Mucosa of stomach (tissue), 1 donor: ENCODE measurements around the gene TMPRSS6.

ENCODE experiments used
- H3K27me3 ChIP-seq: one replicate; pipeline ENCODE4 v1.7.0; 2013; ENCODE audit warnings: mild to moderate bottlenecking, low read length; ENCODE audit not compliant: control insufficient read depth, insufficient read depth
- H3K36me3 ChIP-seq: one replicate; pipeline ENCODE4 v1.7.0; 2013; ENCODE audit warnings: low read length; ENCODE audit not compliant: control insufficient read depth, insufficient read depth
- H3K4me1 ChIP-seq: one replicate; pipeline ENCODE4 v1.7.0; 2013; ENCODE audit warnings: mild to moderate bottlenecking, low read length; ENCODE audit not compliant: control insufficient read depth, insufficient read depth
- H3K4me3 ChIP-seq: one replicate; pipeline ENCODE4 v1.7.0; 2013; ENCODE audit warnings: low read length
- H3K9ac ChIP-seq: one replicate; pipeline ENCODE4 v1.7.0; 2013; ENCODE audit warnings: mild to moderate bottlenecking, low read length, moderate library complexity
- H3K9me3 ChIP-seq: one replicate; pipeline ENCODE4 v1.7.0; 2013; ENCODE audit warnings: mild to moderate bottlenecking, low read length, moderate library complexity; ENCODE audit not compliant: control insufficient read depth
- donor health status: Pancreatic carcinoma.

The TMPRSS6 gene

DNA sequence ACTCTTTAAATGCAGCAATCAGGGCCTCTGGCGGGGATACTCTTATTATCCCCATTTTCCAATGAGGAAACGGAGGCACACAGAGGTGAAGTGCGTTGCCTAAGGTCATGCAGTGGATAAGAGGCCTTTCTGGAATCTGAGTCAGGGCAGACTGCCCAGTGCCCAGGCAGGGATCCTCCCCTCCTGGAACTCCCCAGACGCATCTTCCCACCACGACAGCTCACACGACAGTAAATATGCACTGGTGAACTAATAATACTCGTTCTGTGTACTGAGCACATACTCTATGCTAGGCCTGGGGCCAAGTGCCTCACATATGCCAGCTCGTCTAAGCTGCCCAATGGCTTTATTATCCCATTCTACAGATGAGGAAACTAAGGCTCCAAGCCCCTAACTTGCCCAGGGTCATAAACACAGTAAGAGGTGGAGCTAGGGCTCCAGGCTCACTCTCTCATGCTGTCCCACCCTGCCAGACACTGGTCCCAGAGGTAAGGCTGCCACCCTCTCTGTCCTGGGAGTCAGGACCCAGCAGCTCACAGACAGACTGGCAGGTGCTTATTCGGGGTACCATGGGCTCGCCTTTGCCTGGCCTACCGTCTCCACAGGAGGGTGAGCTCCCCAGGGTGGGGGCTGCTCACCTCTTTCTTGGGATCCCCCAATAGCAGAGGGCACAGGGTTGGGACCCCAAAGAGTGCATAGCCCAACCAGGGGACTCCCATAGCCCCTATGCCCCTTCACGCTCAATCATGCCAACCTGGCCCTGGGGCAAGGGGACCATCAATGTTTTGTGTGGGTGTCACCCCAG, 37.9 kb upstream of the TMPRSS6 start:
- H3K9ac ChIP-seq = no peak overlapping the region
- H3K4me3 ChIP-seq = no peak overlapping the region

DNA sequence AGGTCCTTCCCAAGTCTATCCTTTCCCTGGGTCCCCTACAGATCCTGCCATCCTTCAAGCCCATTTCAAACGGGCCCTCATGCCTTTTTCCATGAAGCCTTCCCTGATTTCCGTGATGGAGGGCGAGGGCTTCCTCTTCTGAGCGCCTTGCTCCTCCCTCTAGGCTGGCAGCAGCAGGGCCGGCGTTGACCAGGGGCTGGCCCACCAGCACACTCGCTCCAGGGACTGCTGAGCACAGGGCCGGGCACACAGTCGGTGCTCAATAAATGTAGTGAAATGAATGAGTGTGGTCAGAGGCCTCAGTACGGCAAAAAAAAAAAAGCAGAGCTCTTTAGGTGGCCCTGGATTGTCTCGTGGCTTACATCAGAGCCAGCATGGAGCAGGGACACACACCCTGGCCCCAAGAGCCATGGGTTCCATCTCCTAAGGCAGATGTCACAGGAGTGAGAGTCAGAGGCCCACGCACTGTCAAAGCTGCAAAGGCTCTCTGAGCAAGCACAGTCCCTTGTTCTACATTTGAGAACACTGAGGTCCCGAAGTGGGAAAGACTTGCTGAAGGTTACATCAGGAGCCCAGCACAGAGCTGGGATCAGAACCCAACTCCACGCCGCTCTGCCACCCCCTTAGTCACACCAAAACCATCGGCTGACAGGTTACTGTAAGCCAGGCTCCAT, 37.1 kb upstream of the TMPRSS6 start:
- Histone ChIP-seq H3K4me3 (no peak overlapping the region), H3K9me3 (no peaks in the 10 kb centered on the region), H3K9ac (no peak overlapping the region), H3K27me3 (peaks cover 15% of the 10 kb centered on the region), H3K36me3 (no peaks in the 10 kb centered on the region), H3K4me1 (no peaks in the 10 kb centered on the region)

More for the DNA sequence above, 37.9 kb upstream of the TMPRSS6 start:
- H3K4me1 ChIP-seq = no peaks in the 10 kb centered on the region
- H3K9me3 ChIP-seq = no peaks in the 10 kb centered on the region
- H3K36me3 ChIP-seq = no peaks in the 10 kb centered on the region
- peaks cover 15% of the 10 kb centered on the region for H3K27me3 ChIP-seq

DNA sequence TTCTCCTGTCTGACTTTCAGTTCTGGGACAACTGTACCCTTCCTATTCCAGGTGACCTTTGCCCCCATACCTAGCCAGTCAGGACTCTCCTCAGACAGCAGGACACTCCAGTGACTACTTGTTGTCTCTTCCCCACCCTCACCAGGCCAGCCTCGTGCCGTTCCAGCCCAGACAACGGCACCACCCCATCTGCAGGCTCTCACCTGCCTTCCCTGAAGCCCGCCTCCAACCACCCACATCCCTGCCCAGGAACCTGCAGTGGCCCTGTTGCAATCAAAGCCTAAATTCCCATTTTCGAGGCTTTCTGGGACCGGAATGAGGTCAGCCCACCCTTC, 36.5 kb upstream of the TMPRSS6 start:
- H3K4me1 ChIP-seq = no peaks in the 10 kb centered on the region
- no peak overlapping the region for H3K9ac ChIP-seq
- H3K36me3 ChIP-seq = no peaks in the 10 kb centered on the region
- H3K27me3 ChIP-seq = peaks cover 15% of the 10 kb centered on the region
- H3K9me3 ChIP-seq = no peaks in the 10 kb centered on the region
- H3K4me3 ChIP-seq = no peak overlapping the region

DNA sequence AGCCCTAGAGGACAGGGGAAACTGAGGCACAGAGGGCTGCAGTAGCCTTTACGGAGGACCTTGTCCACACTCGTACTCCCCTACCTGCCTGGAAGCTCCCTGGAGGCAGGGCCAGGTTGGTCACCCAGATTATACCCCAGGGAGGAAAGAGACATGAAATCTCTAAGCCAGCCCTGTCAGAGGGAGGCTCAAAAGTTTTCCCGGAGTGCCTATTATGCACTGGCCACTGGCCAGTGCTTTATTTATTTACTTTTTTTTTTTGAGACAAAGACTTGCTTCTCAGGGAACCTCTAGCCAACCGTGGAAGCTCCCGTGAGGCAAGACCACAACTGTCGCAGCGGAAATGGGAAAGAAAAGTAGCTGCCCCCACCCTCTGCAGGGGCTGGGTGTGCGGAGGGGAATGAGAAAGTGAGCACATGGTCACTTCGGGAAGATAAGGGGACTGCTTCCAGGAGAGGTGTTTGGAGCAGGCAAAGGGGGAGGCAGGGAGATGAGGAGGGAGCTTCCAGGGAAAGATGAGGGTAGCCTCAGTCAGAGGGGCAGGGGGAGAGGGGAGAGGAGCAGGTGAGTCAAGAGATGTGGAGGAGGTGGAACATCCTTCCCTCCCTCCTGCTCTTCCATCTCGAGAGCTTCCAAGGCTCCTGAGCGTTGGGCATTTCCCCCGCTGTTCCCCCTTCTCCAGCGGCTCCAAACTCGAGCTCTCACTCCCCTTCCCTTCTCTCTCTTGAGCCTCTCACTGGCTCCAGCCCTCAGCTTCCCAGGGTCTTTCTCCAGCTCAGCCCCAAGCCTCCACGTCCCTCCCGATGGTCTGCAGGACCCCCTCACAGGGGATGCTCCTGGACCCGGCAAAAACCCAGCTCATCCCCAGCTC, 35.9 kb upstream of the TMPRSS6 start:
- Histone ChIP-seq H3K9me3 (no peaks in the 10 kb centered on the region), H3K36me3 (no peaks in the 10 kb centered on the region), H3K4me1 (no peaks in the 10 kb centered on the region), H3K27me3 (peaks cover 15% of the 10 kb centered on the region), H3K9ac (no peak overlapping the region), H3K4me3 (no peak overlapping the region)

GRCh38 chr22:37144180-37144554, 34.7 kb upstream of the TMPRSS6 start:
- no peak overlapping the region for H3K4me3 ChIP-seq
- H3K27me3 ChIP-seq = peaks cover 15% of the 10 kb centered on the region
- no peaks in the 10 kb centered on the region for H3K9me3 ChIP-seq
- no peaks in the 10 kb centered on the region for H3K4me1 ChIP-seq
- no peak overlapping the region for H3K9ac ChIP-seq
- H3K36me3 ChIP-seq = no peaks in the 10 kb centered on the region

- Histone ChIP-seq H3K4me3 (no peak overlapping the region), H3K4me1 (no peaks in the 10 kb centered on the region), H3K9me3 (no peaks in the 10 kb centered on the region), H3K27me3 (peaks cover 11% of the 10 kb centered on the region), H3K9ac (no peak overlapping the region), H3K36me3 (no peaks in the 10 kb centered on the region)
Observed at GRCh38 chr22:37141971-37142370, 32.5 kb upstream of the TMPRSS6 start.

DNA sequence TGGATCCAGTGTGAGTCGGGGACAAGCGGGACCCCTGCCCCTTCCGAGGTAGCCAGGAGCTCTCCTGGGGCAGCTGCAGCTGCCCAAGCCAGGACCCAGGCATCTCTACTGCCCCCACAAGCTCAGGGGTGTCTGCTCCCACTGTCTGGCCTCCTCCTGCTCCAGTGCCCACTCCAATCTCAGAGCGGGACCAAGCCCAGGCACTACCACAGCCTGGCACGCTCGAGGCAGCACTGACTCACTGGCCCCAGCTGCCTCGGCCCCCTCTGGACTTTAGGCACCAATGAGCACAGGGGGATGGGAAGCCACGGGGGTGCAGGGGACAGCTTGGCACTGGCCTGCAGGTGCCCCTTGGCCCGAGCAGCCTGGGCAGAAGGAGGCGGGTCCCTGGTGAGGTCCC, 32.0 kb upstream of the TMPRSS6 start:
- no peaks in the 10 kb centered on the region for H3K9me3 ChIP-seq
- no peak overlapping the region for H3K9ac ChIP-seq
- H3K4me1 ChIP-seq = no peaks in the 10 kb centered on the region
- H3K27me3 ChIP-seq = peaks cover 11% of the 10 kb centered on the region
- no peak overlapping the region for H3K4me3 ChIP-seq
- no peaks in the 10 kb centered on the region for H3K36me3 ChIP-seq

GRCh38 chr22:37140686-37141323, 31.3 kb upstream of the TMPRSS6 start:
- Histone ChIP-seq H3K36me3 (no peaks in the 10 kb centered on the region), H3K9me3 (no peaks in the 10 kb centered on the region), H3K4me3 (no peak overlapping the region), H3K4me1 (no peaks in the 10 kb centered on the region), H3K9ac (no peak overlapping the region), H3K27me3 (peaks cover 9% of the 10 kb centered on the region)

DNA sequence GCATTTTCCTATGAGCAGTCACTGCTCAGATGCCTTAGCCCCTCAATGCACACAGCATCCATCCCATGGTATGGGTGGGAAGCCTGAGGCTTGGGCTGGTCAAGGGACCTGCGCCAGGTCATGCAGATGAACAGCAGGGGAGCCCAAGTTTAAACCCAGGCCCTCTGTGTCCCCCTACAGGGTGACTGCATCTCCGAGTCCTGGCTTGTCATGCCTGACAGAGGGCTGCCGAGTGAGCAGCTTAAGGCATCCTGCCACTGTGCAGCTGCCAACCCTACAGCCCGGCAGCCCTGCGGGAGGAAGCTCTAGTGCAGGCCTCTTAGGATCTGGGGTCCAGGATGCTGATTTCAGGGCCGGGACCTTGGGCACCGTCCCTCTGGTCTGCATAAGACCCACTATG, 30.2 kb upstream of the TMPRSS6 start:
- no peaks in the 10 kb centered on the region for H3K27me3 ChIP-seq
- H3K9me3 ChIP-seq = no peaks in the 10 kb centered on the region
- H3K9ac ChIP-seq = no peak overlapping the region
- H3K36me3 ChIP-seq = no peaks in the 10 kb centered on the region
- H3K4me1 ChIP-seq = no peaks in the 10 kb centered on the region
- no peak overlapping the region for H3K4me3 ChIP-seq

DNA sequence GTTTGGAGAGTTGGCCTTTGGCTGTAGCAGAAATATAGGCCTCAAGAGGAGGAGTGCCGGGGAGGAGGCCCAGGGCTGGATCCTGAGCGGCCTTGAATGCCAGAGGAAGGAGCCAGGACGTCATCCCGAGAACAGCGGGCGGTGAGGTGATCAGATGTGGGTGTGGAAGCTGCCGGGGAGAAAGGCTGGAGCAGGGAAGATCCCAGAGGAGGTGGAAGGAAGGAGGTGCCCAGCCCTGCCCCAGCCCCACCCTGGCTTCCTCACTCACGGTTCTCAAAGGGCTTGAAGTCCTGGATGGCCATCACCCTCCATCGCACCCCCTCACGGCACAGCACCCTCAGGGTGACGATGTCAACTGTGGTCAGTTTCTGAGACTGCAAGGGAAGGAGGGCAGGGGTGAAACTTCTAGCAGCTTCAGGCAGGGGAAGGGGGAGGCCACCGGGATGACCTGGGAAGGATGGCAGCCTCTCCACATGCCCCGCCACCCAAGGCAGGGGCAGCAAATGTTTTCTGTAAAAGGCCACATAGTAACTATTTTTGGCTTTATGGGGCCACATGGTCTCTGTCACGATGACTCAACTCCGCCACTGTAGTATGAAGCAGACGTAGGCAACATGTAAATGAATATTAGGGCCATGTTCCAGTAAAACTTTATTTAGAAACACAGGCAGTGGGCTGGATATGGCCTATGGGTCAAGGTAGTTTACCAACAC, 29.5 kb upstream of the TMPRSS6 start:
- no peak overlapping the region for H3K4me3 ChIP-seq
- H3K27me3 ChIP-seq = no peaks in the 10 kb centered on the region
- H3K9ac ChIP-seq = no peak overlapping the region
- H3K9me3 ChIP-seq = no peaks in the 10 kb centered on the region
- H3K36me3 ChIP-seq = no peaks in the 10 kb centered on the region
- H3K4me1 ChIP-seq = no peaks in the 10 kb centered on the region

- H3K9me3 ChIP-seq = no peaks in the 10 kb centered on the region
- no peaks in the 10 kb centered on the region for H3K27me3 ChIP-seq
- H3K9ac ChIP-seq = no peak overlapping the region
- no peaks in the 10 kb centered on the region for H3K36me3 ChIP-seq
- no peaks in the 10 kb centered on the region for H3K4me1 ChIP-seq
- no peak overlapping the region for H3K4me3 ChIP-seq
Observed at GRCh38 chr22:37137903-37138665, 28.6 kb upstream of the TMPRSS6 start.
